ENCODE results near the gene PPP1R17. TPM values are rescaled to one million over a fixed set of nuclear protein-coding genes. Genes with fewer than 3 reads are reported as not detected.

PPP1R17 gene
- total RNA-seq, 2 donors from 2014 or later, result 0.44 TPM; not detected in 1

DNA sequence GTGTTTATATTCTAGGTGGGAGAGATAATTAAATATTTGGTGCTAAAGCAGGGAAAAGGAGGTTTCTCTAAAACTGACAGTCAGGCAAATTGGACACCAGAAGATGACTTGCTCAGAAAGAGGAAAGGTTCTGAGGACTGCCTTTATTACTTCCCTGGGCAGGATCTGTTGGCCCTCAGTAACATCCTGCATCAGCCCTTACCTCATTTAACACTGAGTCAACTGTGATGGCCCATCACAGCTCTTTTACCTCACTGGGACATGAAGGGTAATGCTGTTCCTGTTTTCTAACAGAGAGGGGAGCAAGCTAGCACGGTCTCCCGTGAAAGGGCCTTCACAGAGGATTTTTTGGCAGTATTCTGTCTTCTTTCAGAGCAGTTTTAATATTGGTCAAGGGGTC is 12.0 kb downstream of the PPP1R17 start:
- H3K9me3 Mint-ChIP-seq, result no peaks in the 10 kb centered on the region
- 84% methylated on average over 2 of the region's 2 CpGs; no CpG with 5 or more reads in 1 of the 2 experiments for WGBS, 2 experiments (ENCODE audit: insufficient coverage in 1 of 2, insufficient read length in 1 of 2)
- TF ChIP-seq, protein P1, sequence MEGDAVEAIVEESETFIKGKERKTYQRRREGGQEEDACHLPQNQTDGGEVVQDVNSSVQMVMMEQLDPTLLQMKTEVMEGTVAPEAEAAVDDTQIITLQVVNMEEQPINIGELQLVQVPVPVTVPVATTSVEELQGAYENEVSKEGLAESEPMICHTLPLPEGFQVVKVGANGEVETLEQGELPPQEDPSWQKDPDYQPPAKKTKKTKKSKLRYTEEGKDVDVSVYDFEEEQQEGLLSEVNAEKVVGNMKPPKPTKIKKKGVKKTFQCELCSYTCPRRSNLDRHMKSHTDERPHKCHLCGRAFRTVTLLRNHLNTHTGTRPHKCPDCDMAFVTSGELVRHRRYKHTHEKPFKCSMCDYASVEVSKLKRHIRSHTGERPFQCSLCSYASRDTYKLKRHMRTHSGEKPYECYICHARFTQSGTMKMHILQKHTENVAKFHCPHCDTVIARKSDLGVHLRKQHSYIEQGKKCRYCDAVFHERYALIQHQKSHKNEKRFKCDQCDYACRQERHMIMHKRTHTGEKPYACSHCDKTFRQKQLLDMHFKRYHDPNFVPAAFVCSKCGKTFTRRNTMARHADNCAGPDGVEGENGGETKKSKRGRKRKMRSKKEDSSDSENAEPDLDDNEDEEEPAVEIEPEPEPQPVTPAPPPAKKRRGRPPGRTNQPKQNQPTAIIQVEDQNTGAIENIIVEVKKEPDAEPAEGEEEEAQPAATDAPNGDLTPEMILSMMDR (conservative IDR thresholded peaks at IDR 0.05), result no peak
- Histone ChIP-seq H3K27ac (ENCODE audit: low read depth, low read length) (no peak overlapping the region), H3K4me1 (ENCODE audit: control insufficient read depth, insufficient read depth, low read length) (no peaks in the 10 kb centered on the region), H3K9me3 (ENCODE audit: control insufficient read depth, low read length) (no peaks in the 10 kb centered on the region), H3K27me3 (ENCODE audit: control insufficient read depth, insufficient read depth, low read length, poor library complexity, severe bottlenecking) (no peaks in the 10 kb centered on the region), H3K4me3 (ENCODE audit: low read length) (no peak overlapping the region), H3K9ac (ENCODE audit: extremely low read depth, low read length, poor library complexity, severe bottlenecking) (no peak overlapping the region), H3K36me3 (ENCODE audit: control insufficient read depth, insufficient read depth, low read length) (no peaks in the 10 kb centered on the region)
- no peaks in the 10 kb centered on the region for H3K4me1 Mint-ChIP-seq
- no peak overlapping the region for H3K27ac Mint-ChIP-seq
- no peaks in the 10 kb centered on the region for H3K36me3 Mint-ChIP-seq (ENCODE audit: low read depth)
- H3K4me3 Mint-ChIP-seq, result no peak overlapping the region
- no peak for DNase-seq
- H3K27me3 Mint-ChIP-seq (ENCODE audit: insufficient read depth), result no peaks in the 10 kb centered on the region

DNA sequence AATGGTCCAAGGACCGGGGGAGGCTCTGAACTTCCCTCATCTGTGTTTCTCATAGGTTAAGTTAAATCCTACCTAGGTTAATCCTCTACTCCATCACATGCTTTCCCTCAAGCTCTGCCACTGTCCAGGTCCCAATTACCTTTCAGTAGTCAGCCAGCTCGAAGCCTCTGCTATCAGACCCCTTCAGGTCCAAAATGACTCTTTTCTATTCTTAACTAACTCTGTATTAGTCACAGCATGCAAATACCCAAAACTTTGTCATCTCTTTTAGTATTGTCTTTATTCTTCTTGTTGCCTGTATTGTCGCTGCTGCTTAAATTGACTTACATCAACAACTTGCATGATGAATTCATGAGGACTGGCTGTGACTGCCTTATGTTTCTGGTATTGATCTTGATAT is 15.3 kb downstream of the PPP1R17 start:
- Mint-ChIP-seq H3K4me3 (no peak overlapping the region), H3K27me3 (ENCODE audit: insufficient read depth) (no peaks in the 10 kb centered on the region), H3K9me3 (no peaks in the 10 kb centered on the region), H3K36me3 (ENCODE audit: low read depth) (no peaks in the 10 kb centered on the region), H3K4me1 (peaks cover 7% of the 10 kb centered on the region), H3K27ac (no peak overlapping the region)
- Histone ChIP-seq H3K4me3 (ENCODE audit: low read length) (no peak overlapping the region), H3K27me3 (ENCODE audit: control insufficient read depth, insufficient read depth, low read length, poor library complexity, severe bottlenecking) (no peaks in the 10 kb centered on the region), H3K9ac (ENCODE audit: extremely low read depth, low read length, poor library complexity, severe bottlenecking) (no peak overlapping the region), H3K9me3 (ENCODE audit: control insufficient read depth, low read length) (no peaks in the 10 kb centered on the region), H3K4me1 (ENCODE audit: control insufficient read depth, insufficient read depth, low read length) (no peaks in the 10 kb centered on the region), H3K27ac (ENCODE audit: low read depth, low read length) (no peak overlapping the region), H3K36me3 (ENCODE audit: control insufficient read depth, insufficient read depth, low read length) (no peaks in the 10 kb centered on the region)
- WGBS, 2 experiments (ENCODE audit: insufficient coverage in 1 of 2, insufficient read length in 1 of 2), result 87 to 100% methylated on average over 1 to 3 of the region's 3 CpGs
- no peak for DNase-seq
- TF ChIP-seq, protein P1 (conservative IDR thresholded peaks at IDR 0.05), result no peak

GRCh38 chr7:31705377-31705776 is 18.4 kb downstream of the PPP1R17 start:
- Histone ChIP-seq H3K9me3 (ENCODE audit: control insufficient read depth, low read length) (no peaks in the 10 kb centered on the region), H3K4me3 (ENCODE audit: low read length) (no peak overlapping the region), H3K4me1 (ENCODE audit: control insufficient read depth, insufficient read depth, low read length) (peaks cover 4% of the 10 kb centered on the region), H3K27me3 (ENCODE audit: control insufficient read depth, insufficient read depth, low read length, poor library complexity, severe bottlenecking) (no peaks in the 10 kb centered on the region), H3K27ac (ENCODE audit: low read depth, low read length) (no peak overlapping the region), H3K9ac (ENCODE audit: extremely low read depth, low read length, poor library complexity, severe bottlenecking) (no peak overlapping the region), H3K36me3 (ENCODE audit: control insufficient read depth, insufficient read depth, low read length) (no peaks in the 10 kb centered on the region)
- Mint-ChIP-seq H3K27ac (no peak overlapping the region), H3K9me3 (no peaks in the 10 kb centered on the region), H3K27me3 (ENCODE audit: insufficient read depth) (peaks cover 13% of the 10 kb centered on the region), H3K4me3 (no peak overlapping the region), H3K36me3 (ENCODE audit: low read depth) (no peaks in the 10 kb centered on the region), H3K4me1 (peaks cover 24% of the 10 kb centered on the region)
- TF ChIP-seq, protein P1 (conservative IDR thresholded peaks at IDR 0.05), result no peak
- WGBS, 2 experiments (ENCODE audit: insufficient coverage in 1 of 2, insufficient read length in 1 of 2), result 94 to 100% methylated on average over 1 to 3 of the region's 3 CpGs
- no peak for DNase-seq
